GM12878 (cell line): ENCODE measurements around the gene ADSL. TPM values are rescaled to one million over a fixed set of nuclear protein-coding genes. Genes with fewer than 3 reads are reported as not detected.

Source experiments
- ATAC-seq: fragments of 200-7000 bp; cut with Tn5 transposase; 3 replicates; pipeline ENCODE4 v1.9.1; 2020; ENCODE audit warnings: mild to moderate bottlenecking, moderate library complexity
- BruUV-seq: library from RNA; stranded (reverse); fragments of 400-500 nt; replicated peaks from 2 replicates; lab custom pipeline; 2021; lab: Mats Ljungman, UMichigan
- CTCF ChIA-PET: fragments of 300-600 bp; sonication (Branson Sonifier 250); formaldehyde crosslinking; extraction: SDS; loops from one replicate; lab custom pipeline; 2021; ENCODE audit warnings: inconsistent platforms; lab: Yijun Ruan, JAX
- POLR2A ChIA-PET: fragments of 350-600 bp; formaldehyde crosslinking; extraction: SDS; loops from one replicate; lab custom pipeline; 2021; ENCODE audit warnings: inconsistent platforms; lab: Charles Lee
- RAD21 ChIA-PET: fragments of 300-600 bp; sonication (Branson Sonifier 250); formaldehyde crosslinking; loops from one replicate; lab custom pipeline; 2023; ENCODE audit warnings: antibody characterized with exemption; ENCODE audit not compliant: unreplicated experiment; lab: Charles Lee
- SMC1A ChIA-PET: fragments of 300-600 bp; sonication (Branson Sonifier 250); formaldehyde crosslinking; loops from one replicate; lab custom pipeline; 2023; ENCODE audit not compliant: unreplicated experiment, uncharacterized antibody; lab: Charles Lee
- DNase-seq: peaks from one replicate; pipeline ENCODE4 v3.0.0-alpha.2; 2011; ENCODE audit warnings: low read depth, low spot score
- FAIRE-seq: peaks from 3 replicates; lab custom pipeline; 2011; peaks lifted over from hg19 to GRCh38; lab: Jason Lieb, UNC
- H2AFZ ChIP-seq: 2 replicates; pipeline ENCODE4 v1.6.0; 2011; ENCODE audit warnings: low read depth, low read length, control low read depth; ENCODE audit not compliant: control insufficient read depth
- H3K27ac ChIP-seq: 2 replicates; pipeline ENCODE4 v1.5.1; 2011; ENCODE audit warnings: control low read depth; ENCODE audit not compliant: control insufficient read depth, insufficient read depth
- H3K27me3 ChIP-seq, 2 experiments: replicated peaks in 1 of 2; 2 replicates each; pipeline versions ENCODE4 v1.6.0 to v1.6.1; 2011; ENCODE audit warnings: low read length in 1 of 2; ENCODE audit not compliant: control insufficient read depth in 2 of 2, insufficient read depth in 2 of 2
- H3K36me3 ChIP-seq, 2 experiments: 2 replicates each; pipeline ENCODE4 v1.5.1; 2011; ENCODE audit warnings: low read length in 1 of 2; ENCODE audit not compliant: control insufficient read depth in 2 of 2, insufficient read depth in 2 of 2
- H3K4me1 ChIP-seq: 2 replicates; pipeline ENCODE4 v1.6.1; 2011; ENCODE audit warnings: mild to moderate bottlenecking, low read length, moderate library complexity, mixed read lengths; ENCODE audit not compliant: control insufficient read depth, insufficient read depth
- H3K4me2 ChIP-seq: 2 replicates; pipeline ENCODE4 v1.6.0; 2011; ENCODE audit warnings: control low read depth; ENCODE audit not compliant: control insufficient read depth, insufficient read depth
- H3K4me3 ChIP-seq: fragments of 200-600 bp; sonication (generic); 2 replicates; pipeline ENCODE4 v1.5.1; 2016
- H3K79me2 ChIP-seq: 2 replicates; pipeline ENCODE4 v1.6.0; 2011; ENCODE audit warnings: low read length; ENCODE audit not compliant: control insufficient read depth, insufficient read depth
- H3K9ac ChIP-seq: 2 replicates; pipeline ENCODE4 v1.8.0; 2011; ENCODE audit warnings: low read length, control low read depth, mixed read lengths; ENCODE audit not compliant: control insufficient read depth, insufficient read depth
- H3K9me3 ChIP-seq: replicated peaks from 3 replicates; pipeline ENCODE4 v1.5.1; 2011; ENCODE audit warnings: mild to moderate bottlenecking, low read length; ENCODE audit not compliant: control insufficient read depth, insufficient read depth
- H4K20me1 ChIP-seq: 2 replicates; pipeline ENCODE4 v1.6.0; 2011; ENCODE audit not compliant: control insufficient read depth, insufficient read depth
- EED ChIP-seq: sonication (generic); IDR thresholded peaks from 2 replicates; pipeline ENCODE4 v1.6.1; 2016; ENCODE audit warnings: antibody characterized with exemption, low read depth
- MYB ChIP-seq: fragments of 150-350 bp; IDR thresholded peaks from 2 replicates; pipeline ENCODE4 v1.6.1; 2014; ENCODE audit warnings: mild to moderate bottlenecking, low read depth, low read length, borderline replicate concordance
- STAT1 ChIP-seq: fragments of 450-650 bp; conservative IDR thresholded peaks from 2 replicates; pipeline ENCODE4 v1.6.1; 2014; ENCODE audit warnings: antibody characterized with exemption, mild to moderate bottlenecking
- STAT3 ChIP-seq: IDR thresholded peaks from 2 replicates; pipeline ENCODE4 v1.6.1; 2011; ENCODE audit warnings: low read depth, low read length, improper control_type of control experiment
- TCF12 ChIP-seq: IDR thresholded peaks from 2 replicates; pipeline ENCODE4 v1.6.1; 2011; ENCODE audit warnings: low read depth, mild to moderate bottlenecking, low read length
- WGBS: methylation state at CpG from one replicate; pipeline ENCODE4 v1.1.6; 2016; ENCODE audit warnings: low lambda C conversion rate; ENCODE audit not compliant: insufficient replicate concordance, insufficient coverage; ENCODE audit errors: missing lambda C conversion rate; 5-methylcytosine and 5-hydroxymethylcytosine counted together
- in situ Hi-C: fragments of 300-500 bp; cut with MboI; formaldehyde crosslinking; loops from 9 replicates; pipeline ENCODE4 v1.14.3; 2018; ENCODE audit warnings: mixed read lengths
- intact Hi-C: fragments of 100-400 bp; cut with micrococcal nuclease; formaldehyde crosslinking; loops from one replicate; pipeline ENCODE4 v1.14.2; 2022; ENCODE audit not compliant: unreplicated experiment
- polyA plus RNA-seq, 11 experiments: library from polyadenylated mRNA; depleted of rRNA in 4 of 11; unstranded in 6 of 11; stranded (reverse) in 5 of 11; fragments of >200 nt; fragmentation: Nextera tagmentation in 4 of 11; fragmentation: Illumina TruSeq in 1 of 11; extraction: Ambion mirVana in 4 of 11; extraction: Trizol in 1 of 11; gene quantifications; 1 replicate in 1 of 11; 2 replicates in 10 of 11; pipeline versions ENCODE4 v1.2.1 to v1.2.3, GENCODE V29; 2011 to 2016; ENCODE audit warnings: inconsistent platforms in 2 of 11, missing spikeins in 2 of 11, low read depth in 1 of 11
- total RNA-seq, 4 experiments: library from RNA; depleted of rRNA in 3 of 4; stranded (reverse); fragments of >200 nt in 3 of 4; fragmentation: Illumina TruSeq in 1 of 4; extraction: Trizol in 1 of 4; gene quantifications; 2 replicates each; pipeline versions ENCODE4 v1.2.1 to v1.2.3, GENCODE V29; 2013 to 2021
- TF ChIP-seq, protein P1 (sequence below): IDR thresholded peaks from 2 replicates; pipeline ENCODE4 v1.6.1; 2011; ENCODE audit warnings: borderline replicate concordance, low read depth, mild to moderate bottlenecking, moderate library complexity, low read length; ENCODE audit not compliant: insufficient read depth, poor library complexity, severe bottlenecking
- TF ChIP-seq, protein P2 (sequence below): IDR thresholded peaks from 2 replicates; pipeline ENCODE4 v1.6.1; 2011; ENCODE audit warnings: low read depth, low read length, improper control_type of control experiment, borderline replicate concordance
- TF ChIP-seq, protein P3 (sequence below): fragments of 450-650 bp; formaldehyde crosslinking; IDR thresholded peaks from 2 replicates; pipeline ENCODE4 v1.5.0; 2022; ENCODE audit warnings: mild to moderate bottlenecking, missing genetic modification characterization

Gene ADSL
- total and polyA plus RNA-seq, 10 of the 15 experiments (the other 5 are each of a cell fraction or from before 2014, with no cell fraction given), result 126 to 313 (median 143) TPM

DNA sequence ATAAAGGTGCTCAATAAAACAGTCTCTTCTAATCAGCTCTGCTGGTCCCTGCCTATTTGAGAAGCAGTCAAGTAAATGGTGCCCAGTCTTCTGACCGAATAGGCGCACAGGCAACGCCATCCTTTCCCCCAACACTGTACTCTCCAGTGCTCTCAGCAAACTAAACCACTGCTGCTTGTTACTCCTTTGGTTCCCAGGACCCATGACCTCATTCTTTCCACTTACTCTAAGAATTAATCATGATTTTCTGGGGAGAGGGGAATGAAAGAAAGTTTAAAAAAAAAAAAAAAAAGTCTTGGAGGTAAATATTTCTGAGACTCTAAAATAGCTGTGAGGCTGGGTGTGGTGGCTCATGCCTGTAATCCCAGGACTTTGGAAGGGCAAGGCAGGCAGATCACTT is 87.8 kb downstream of the ADSL start:
- BruUV-seq, result no TSS peak
- no peak overlapping the region for H2AFZ ChIP-seq
- ChIA-PET POLR2A (interaction anchor here (0.7 to 1.0 kb wide), 3 partner anchors 19 to 246 kb away, joined by 3 read pairs; no protein-coding TSS in a partner anchor), SMC1A (interaction anchor here (0.6 to 8.1 kb wide), 10 partner anchors 15 to 212 kb away, joined by 3 to 141 read pairs (median 4); no protein-coding TSS in a partner anchor), RAD21 (interaction anchor here (0.6 to 3.5 kb wide), 5 partner anchors 40 to 465 kb away, joined by 3 to 121 read pairs (median 4); no protein-coding TSS in a partner anchor), CTCF (interaction anchor here (0.9 to 10.9 kb wide), 5 partner anchors 19 to 212 kb away, joined by 3 to 202 read pairs (median 4); partner anchors contain the start of gene MRTFA)
- H3K79me2 ChIP-seq, result peaks cover 48% of the 10 kb centered on the region
- H3K27me3 ChIP-seq, result no peaks in the 10 kb centered on the region
- no peaks in the 10 kb centered on the region for H3K9me3 ChIP-seq
- intact Hi-C loops (loop anchor here (10.0 kb wide), 1 partner anchor 461 kb away; no protein-coding TSS in a partner anchor), in situ Hi-C loops (loop anchor here (5.0 kb wide), 1 partner anchor 208 kb away; no protein-coding TSS in a partner anchor)
- FAIRE-seq (no peak), DNase-seq (no peak), ATAC-seq (no peak)
- H3K4me1 ChIP-seq, result peaks cover 56% of the 10 kb centered on the region
- TF ChIP-seq MYB, result no peak
- TF ChIP-seq, protein P1, sequence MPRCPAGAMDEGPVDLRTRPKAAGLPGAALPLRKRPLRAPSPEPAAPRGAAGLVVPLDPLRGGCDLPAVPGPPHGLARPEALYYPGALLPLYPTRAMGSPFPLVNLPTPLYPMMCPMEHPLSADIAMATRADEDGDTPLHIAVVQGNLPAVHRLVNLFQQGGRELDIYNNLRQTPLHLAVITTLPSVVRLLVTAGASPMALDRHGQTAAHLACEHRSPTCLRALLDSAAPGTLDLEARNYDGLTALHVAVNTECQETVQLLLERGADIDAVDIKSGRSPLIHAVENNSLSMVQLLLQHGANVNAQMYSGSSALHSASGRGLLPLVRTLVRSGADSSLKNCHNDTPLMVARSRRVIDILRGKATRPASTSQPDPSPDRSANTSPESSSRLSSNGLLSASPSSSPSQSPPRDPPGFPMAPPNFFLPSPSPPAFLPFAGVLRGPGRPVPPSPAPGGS, result no peak
- no peak for TF ChIP-seq STAT1
- TF ChIP-seq TCF12, result no peak
- TF ChIP-seq, protein P2, sequence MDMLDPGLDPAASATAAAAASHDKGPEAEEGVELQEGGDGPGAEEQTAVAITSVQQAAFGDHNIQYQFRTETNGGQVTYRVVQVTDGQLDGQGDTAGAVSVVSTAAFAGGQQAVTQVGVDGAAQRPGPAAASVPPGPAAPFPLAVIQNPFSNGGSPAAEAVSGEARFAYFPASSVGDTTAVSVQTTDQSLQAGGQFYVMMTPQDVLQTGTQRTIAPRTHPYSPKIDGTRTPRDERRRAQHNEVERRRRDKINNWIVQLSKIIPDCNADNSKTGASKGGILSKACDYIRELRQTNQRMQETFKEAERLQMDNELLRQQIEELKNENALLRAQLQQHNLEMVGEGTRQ, result no peak
- no peak for TF ChIP-seq STAT3
- TF ChIP-seq, protein P3, sequence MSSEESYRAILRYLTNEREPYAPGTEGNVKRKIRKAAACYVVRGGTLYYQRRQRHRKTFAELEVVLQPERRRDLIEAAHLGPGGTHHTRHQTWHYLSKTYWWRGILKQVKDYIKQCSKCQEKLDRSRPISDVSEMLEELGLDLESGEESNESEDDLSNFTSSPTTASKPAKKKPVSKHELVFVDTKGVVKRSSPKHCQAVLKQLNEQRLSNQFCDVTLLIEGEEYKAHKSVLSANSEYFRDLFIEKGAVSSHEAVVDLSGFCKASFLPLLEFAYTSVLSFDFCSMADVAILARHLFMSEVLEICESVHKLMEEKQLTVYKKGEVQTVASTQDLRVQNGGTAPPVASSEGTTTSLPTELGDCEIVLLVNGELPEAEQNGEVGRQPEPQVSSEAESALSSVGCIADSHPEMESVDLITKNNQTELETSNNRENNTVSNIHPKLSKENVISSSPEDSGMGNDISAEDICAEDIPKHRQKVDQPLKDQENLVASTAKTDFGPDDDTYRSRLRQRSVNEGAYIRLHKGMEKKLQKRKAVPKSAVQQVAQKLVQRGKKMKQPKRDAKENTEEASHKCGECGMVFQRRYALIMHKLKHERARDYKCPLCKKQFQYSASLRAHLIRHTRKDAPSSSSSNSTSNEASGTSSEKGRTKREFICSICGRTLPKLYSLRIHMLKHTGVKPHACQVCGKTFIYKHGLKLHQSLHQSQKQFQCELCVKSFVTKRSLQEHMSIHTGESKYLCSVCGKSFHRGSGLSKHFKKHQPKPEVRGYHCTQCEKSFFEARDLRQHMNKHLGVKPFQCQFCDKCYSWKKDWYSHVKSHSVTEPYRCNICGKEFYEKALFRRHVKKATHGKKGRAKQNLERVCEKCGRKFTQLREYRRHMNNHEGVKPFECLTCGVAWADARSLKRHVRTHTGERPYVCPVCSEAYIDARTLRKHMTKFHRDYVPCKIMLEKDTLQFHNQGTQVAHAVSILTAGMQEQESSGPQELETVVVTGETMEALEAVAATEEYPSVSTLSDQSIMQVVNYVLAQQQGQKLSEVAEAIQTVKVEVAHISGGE (CRISPR knock-in tag), result no peak
- TF ChIP-seq EED, result no peak
- WGBS, result 78% methylated on average over 3 of the region's 3 CpGs
- no peak overlapping the region for H3K9ac ChIP-seq
- peak overlapping the region; percentile 84 for H3K27ac ChIP-seq
- no peaks in the 10 kb centered on the region for H4K20me1 ChIP-seq
- H3K4me3 ChIP-seq, result no peak overlapping the region
- peak overlapping the region; percentile 11; the same call in 1 of the 2 replicates for H3K4me2 ChIP-seq
- peaks cover 20 to 35% of the 10 kb centered on the region in 2 experiments for H3K36me3 ChIP-seq
